Activated CD8-positive, alpha-beta memory T cell treated with anti-CD3 and anti-CD28 coated beads for 1 hour (primary cell): Measurements from ENCODE around the gene PTPN11.
"Not testable (repeated sequence)": the region's sequence is repeated elsewhere in the genome, so short reads cannot be mapped to it uniquely, and the experiment has no call there.

Source experiments
- DNase-seq, 2 donors: peaks; one replicate each; pipeline ENCODE4 v3.0.0-alpha.2; 2020; ENCODE audit warnings: low read depth in 1 of 2; ENCODE audit errors: extremely low read depth in 1 of 2

Gene PTPN11

DNA sequence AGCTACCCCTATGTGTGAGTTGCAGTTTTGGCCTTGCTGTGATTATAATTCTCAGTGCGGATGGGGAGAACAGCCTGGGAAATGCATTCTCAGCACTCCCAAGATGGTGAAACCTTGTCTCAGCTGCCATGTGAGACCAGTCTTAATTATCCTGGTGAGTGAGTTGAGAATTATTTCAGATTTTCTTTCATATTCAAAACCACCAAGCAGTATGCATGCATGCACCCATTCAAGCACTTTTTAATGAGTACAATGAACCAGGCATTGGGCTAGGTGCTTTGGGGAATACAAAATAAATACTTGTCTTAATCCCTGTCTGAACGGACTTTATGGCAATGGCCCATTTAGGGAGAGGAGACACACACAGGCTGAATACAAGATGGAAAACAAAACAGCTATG, 94.7 kb downstream of the PTPN11 start:
- no peak for DNase-seq

GRCh38 chr12:112514456-112514855, 95.7 kb downstream of the PTPN11 start:
- no peak for DNase-seq

DNA sequence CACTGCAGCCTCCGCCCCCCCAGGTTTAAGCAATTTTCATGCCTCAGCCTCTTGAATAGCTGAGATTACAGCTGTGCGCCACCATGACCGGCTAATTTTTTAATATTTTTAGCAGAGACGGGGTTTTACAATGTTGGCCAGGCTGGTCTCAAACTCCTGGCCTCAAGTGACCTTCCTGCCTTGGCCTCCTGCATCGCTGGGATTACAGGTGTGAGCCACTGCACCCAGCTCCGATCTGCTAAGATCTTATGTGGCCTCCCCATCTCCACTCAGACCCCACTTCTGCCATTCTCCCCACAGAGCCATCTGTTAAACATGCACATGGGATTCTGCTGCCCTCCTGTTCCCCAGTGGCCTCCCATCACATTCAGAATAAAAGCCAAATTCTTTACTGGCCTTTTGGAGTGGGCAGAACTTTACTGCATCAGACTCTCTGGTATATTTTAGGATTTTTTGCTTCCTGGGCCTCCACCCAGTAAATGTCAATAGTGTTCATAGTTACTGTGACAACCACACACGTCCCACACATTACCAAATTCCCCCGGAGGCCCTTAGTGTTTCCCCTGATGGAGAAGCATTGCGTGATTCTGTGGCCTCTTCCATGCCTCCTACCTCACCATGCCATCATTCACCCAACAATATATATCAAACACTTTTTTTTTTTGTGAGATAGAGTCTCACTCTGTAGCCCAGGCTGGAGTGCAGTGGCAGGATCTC, 96.3 kb downstream of the PTPN11 start:
- DNase-seq = no peak

DNA sequence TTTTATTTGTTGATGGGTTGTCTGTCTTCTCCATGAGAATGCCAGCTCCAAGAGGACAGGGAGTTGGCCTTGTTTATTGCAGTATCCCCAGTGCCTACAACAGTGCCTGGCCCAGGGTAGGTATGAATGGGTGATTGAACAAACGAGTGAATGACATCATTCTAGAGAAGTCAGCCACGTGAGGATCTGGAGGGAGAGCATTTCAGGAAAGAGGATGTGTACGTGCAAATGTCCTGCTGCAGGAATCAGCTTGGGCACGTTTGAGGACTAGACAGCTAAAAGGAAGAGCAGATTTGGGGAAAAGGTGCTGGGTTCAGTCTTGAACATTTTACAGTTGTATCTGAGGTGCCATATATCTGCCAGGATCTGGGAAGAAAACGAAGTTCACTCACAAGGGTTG, 97.1 kb downstream of the PTPN11 start:
- DNase-seq = no peak

GRCh38 chr12:112517730-112518364, 99.1 kb downstream of the PTPN11 start:
- no peak for DNase-seq

DNA sequence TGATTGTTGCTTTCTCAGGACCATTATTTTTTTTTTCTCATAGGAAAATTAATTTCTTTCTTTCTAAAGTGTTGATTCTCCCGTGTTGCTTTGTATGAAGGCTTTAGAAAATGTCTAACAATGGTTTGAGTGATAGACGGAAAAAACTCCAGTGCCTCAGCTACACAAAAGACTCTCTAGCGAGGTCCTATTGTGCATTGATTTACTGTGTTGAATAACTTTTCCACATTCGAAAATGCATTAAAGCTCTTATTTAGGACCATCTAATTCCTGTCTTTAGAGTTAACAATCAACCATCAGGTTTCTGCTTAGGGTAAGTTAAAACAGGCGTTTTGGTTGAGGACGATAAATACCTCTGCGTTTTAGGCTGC, 99.6 kb downstream of the PTPN11 start:
- DNase-seq = no peak

DNA sequence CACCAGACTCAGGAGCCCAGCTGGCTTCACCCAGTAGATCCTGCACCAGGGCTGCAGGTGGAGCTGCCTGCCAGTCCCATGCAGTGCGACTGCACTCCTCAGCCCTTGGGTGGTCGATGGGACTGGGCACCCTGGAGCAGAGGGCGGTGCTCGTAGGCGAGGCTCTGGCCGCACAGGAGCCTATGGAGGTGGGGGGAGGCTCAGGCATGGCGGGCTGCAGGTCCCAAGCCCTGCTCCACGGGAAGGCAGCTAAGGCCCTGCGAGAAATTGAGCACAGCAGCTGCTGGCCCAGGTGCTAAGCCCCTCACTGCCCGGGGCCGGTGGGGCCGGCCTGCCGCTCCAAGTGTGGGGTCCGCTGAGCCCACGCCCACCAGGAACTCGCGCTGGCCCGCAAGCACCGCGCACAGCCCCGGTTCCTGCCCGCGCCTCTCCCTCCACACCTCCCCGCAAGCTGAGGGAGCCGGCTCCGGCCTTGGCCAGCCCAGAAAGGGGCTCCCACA, 101.1 kb downstream of the PTPN11 start:
- not testable (repeated sequence) for DNase-seq

- no peak for DNase-seq
These were observed 105.1 kb downstream of the PTPN11 start for GRCh38 chr12:112523856-112524255.

DNA sequence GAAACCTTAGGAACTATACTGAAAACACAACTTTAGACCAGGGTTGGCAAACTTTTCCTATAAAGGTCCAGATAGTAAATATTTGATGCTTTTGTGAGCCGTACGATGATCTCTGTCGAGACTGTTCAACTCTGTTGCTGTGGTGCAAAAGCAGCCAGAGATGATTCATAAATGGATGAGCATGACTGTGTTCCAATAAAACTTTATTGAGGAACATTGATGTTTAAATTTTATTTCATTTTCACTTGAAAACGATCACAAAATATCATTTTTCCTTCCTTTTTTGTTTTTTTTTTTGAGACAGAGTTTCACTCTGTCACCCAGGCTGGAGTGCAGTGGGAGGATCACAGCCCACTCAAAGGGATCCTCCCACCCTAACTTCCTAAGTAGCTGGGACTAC, 105.5 kb downstream of the PTPN11 start:
- no peak for DNase-seq

DNA sequence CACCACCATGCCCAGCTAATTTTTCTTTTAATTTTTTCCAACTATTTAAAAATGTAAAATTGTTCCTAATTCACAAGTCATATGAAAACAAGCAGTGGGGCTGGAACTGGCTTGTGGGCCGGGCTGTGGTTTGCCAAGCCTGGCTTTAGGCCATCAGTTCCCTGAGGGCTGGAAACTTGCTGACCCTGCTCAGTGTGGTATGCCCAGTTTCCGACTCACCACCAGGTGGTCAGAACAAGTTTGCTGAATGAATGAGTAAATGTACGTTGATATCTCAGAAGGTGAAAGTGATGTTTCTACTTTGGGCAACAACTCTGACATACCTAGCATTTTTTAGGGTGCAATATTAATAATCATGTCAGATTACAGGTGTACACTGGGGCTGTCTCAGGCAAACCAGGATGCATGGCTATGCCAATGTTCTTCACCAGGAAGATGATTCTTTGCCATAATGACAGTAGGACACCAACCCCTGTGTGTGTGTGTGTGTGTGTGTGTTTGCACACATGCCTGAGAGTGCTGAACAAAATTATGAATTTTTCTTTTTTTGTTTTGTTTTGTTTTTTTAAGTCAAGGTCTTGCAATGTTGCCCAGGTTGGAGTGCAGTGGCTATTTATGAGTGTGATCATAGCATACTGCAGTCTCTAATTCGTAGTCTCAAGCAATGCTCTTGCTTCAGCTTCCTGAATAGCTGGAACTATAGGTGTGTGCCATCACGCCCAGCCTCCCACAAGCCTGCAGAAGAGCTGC, 106.1 kb downstream of the PTPN11 start:
- no peak for DNase-seq

GRCh38 chr12:112525426-112525809, 106.7 kb downstream of the PTPN11 start:
- DNase-seq = no peak

- DNase-seq = no peak
These were observed 108.3 kb downstream of the PTPN11 start for GRCh38 chr12:112527082-112527481.

GRCh38 chr12:112527501-112527900, 108.8 kb downstream of the PTPN11 start:
- no peak for DNase-seq

GRCh38 chr12:112528521-112528920, 109.8 kb downstream of the PTPN11 start:
- DNase-seq = no peak

DNA sequence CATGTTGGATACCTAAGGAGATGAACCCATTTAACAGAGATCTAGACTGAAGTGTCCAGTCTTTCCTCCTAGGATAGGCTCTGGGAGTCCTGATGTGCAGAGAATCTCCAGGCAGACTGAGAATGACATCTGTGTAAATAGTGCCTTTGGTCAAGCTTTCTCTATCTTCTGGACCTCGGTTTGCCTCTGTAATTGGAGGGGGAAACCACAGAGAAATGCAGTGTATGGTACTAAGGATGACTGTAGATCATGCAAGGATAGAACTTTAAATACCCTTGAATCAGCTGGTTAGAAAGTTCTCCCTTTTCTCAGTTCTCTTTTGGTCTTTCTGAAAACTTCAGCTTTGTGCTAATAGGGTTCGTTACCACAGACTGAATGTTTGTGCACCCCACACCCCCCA, 112.2 kb downstream of the PTPN11 start:
- DNase-seq = no peak

DNA sequence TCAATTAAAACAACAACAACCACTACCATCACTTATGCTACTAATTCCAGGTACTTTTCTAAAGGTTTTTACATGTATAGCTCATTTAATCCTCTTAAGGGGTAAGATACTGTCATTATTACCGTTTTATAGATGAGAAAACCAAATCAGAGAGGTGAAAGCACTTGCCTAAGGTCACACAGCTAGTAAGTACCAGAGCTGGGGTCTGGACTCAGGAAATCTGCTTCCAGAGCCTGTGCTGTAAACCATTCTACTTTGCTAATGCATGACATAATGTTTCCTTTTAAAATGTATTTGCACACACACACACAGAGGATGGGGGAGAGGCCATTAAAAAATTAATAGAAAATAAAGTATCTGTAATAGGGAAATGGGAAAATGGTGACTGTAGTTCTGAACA, 113.4 kb downstream of the PTPN11 start:
- DNase-seq = no peak

GRCh38 chr12:112533528-112533927, 114.8 kb downstream of the PTPN11 start:
- no peak for DNase-seq

GRCh38 chr12:112535017-112535416, 116.3 kb downstream of the PTPN11 start:
- no peak for DNase-seq

GRCh38 chr12:112535637-112536366, 117.1 kb downstream of the PTPN11 start:
- DNase-seq = no peak

GRCh38 chr12:112536367-112536730, 117.6 kb downstream of the PTPN11 start:
- DNase-seq = no peak

DNA sequence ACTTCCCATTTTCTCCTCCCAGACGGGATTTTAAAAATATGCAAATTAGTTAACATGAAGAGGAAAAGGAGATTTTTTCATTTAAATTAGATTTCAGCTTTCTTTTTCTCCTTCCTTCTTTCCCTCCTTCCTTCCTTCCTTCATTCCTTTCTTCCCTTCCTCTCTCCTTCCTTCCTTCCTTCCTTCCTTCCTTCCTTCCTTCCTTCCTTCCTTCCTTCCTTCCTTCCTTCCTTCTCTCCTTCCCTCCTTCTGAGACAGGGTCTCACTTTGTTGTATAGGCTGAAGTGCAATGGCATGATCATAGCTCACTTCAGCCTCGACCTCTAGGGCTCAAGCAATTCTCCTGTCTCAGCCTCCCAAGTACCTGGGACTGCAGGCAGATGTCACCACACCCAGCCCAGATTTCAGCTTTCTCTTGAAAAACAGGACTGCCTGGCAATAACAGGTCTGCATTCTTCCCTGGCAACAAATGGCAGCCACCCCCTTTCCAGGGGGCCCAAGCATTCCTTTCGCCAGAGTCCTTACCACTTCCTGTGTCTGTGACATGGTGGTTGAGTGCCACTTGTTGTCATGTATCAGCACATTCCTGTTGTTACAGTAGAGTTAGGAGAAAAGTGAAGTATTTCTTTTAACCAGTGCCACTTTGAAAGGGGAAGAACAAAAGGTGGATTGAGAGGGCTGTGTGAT, 119.1 kb downstream of the PTPN11 start:
- DNase-seq = no peak
